H1 (cell line): ENCODE measurements around the gene ARHGAP28. TPM values are rescaled to one million over a fixed set of nuclear protein-coding genes. Genes with fewer than 3 reads are reported as not detected.

Experiments used
- ATF2 ChIP-seq: IDR thresholded peaks from 2 replicates; pipeline ENCODE4 v1.6.1; 2012; ENCODE audit warnings: low read length, inconsistent platforms
- RFX5 ChIP-seq: IDR thresholded peaks from 2 replicates; pipeline ENCODE4 v1.6.1; 2011; ENCODE audit warnings: low read depth, low read length, improper control_type of control experiment, borderline replicate concordance
- SAP30 ChIP-seq: fragments of 300-600 bp; sonication (generic); IDR thresholded peaks from 2 replicates; pipeline ENCODE4 v1.7.1; 2012; ENCODE audit warnings: low read length, moderate library complexity, mild to moderate bottlenecking, inconsistent platforms; ENCODE audit not compliant: insufficient read depth, insufficient replicate concordance
- SIRT6 ChIP-seq: IDR thresholded peaks from one replicate; pipeline ENCODE4 v1.7.1; 2012; ENCODE audit warnings: low read length, inconsistent platforms
- SUZ12 ChIP-seq: fragments of 200-600 bp; sonication (generic); IDR thresholded peaks from 2 replicates; pipeline ENCODE4 v1.6.1; 2012; ENCODE audit warnings: mild to moderate bottlenecking, inconsistent platforms, low read length, moderate library complexity, mixed read lengths
- polyA plus RNA-seq, 7 experiments: library from polyadenylated mRNA; depleted of rRNA in 3 of 7; stranded (reverse) in 5 of 7; unstranded in 2 of 7; fragments of >200 nt in 5 of 7; fragments of 200-250 nt in 2 of 7; gene quantifications; 1 replicate in 5 of 7; 2 replicates in 1 of 7; 4 replicates in 1 of 7; pipeline versions ENCODE4 v1.2.1 to v1.2.3, GENCODE V29; 2011 to 2013; ENCODE audit warnings: missing spikeins in 2 of 7, mixed read lengths in 2 of 7
- total RNA-seq: library from RNA; stranded (reverse); fragmentation: NEBNext Ultra II Directional; extraction: Animal tissue kit (Norgen Biotek cat#: 25700); gene quantifications from 2 replicates; pipeline ENCODE4 v1.2.1, GENCODE V29; 2021

ARHGAP28 gene
- total and polyA plus RNA-seq, 2 of the 8 experiments (the other 6 are each of a cell fraction or from before 2014, with no cell fraction given): 2.9 to 14.4 TPM

GRCh38 chr18:6956999-6957398 lies 227.5 kb downstream of the ARHGAP28 start (continued):
- TF ChIP-seq SAP30 (no peak), RFX5 (no peak), ATF2 (no peak), SIRT6 (no peak), SUZ12 (no peak)
